Muscle of back (tissue), 11 donors: Measurements from ENCODE around the gene EML4. TPM values are rescaled to one million over a fixed set of nuclear protein-coding genes. Genes with fewer than 3 reads are reported as not detected.
A peak's percentile ranks its signal among the peaks of the same experiment; 100 is the strongest.
"Not testable (repeated sequence)": the region's sequence is repeated elsewhere in the genome, so short reads cannot be mapped to it uniquely, and the experiment has no call there.

Experiments
- DNase-seq, 3 donors: peaks; one replicate each; pipeline versions ENCODE4 v3.0.0 to v3.0.0-alpha.2; 2013
- polyA plus RNA-seq, 10 donors: library from polyadenylated mRNA; unstranded; fragments of 120-200 nt; gene quantifications; one replicate each; pipeline ENCODE4 v1.2.1, GENCODE V29; 2013; ENCODE audit not compliant: insufficient read length in 10 of 10

The EML4 gene
- polyA plus RNA-seq, 10 donors, result 25.6 to 47.6 (median 37.2) TPM

DNA sequence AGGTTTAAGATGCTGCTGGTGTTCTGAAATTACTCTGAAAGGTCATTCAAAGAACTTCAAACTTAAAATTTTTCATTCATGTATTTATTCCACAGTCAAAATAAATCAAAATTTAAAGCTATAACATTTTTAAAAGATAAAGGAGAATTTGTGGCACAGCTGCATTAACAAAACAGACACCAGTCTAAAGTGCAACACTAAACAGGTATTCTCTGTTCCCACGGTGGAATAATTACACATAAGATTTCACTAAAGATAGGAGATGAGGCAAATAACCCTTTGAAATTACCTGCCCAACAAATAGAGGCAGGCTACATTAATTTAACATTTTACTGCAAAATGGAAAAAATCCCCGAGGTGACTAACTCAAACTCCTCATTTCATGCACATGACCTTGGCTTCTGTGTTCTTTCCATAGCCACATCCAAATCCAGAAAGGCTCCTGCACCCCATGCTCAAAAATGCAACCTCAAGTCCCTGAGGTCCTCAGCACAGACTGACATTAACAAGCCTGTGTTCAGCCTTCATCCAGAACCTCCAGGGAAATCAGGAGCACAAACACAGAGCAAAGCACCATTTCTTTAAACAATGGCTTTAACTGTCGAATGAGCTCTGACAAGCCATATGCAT lies 181.4 kb downstream of the EML4 start:
- DNase-seq, result no peak

- DNase-seq, result no peak
Measured at GRCh38 chr2:42351864-42352263, 182.7 kb downstream of the EML4 start.

- no peak for DNase-seq
Measured at GRCh38 chr2:42353792-42354429, 184.8 kb downstream of the EML4 start.

DNA sequence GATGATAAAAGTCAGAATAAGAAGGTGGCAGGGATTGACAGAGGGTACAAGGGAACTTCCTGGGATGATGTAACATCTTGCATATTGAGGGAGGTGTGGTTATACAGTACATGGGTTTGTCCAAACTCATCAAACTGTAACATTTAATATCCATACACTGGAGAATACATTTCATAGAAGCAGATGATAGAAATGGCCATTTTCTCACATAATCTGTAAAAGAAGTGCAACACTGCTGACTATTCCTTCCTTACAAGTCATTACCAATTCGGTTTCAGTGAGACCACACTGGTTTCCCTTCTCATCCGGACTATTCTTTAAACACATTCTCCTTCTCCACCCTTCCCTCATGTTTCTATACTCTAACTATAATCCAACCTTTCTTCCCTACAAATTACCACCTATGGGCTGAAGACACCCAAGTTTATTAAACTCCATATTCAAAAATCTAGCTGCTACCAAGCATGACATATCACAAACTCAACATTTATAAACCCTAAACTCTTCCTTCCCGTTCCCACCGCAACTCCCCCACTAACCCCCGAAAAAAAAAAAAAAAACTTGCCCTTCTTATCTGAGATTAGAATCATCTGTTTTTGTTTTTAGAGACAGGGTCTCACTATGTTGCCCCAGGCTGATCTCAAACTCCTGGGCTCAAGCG lies 190.3 kb downstream of the EML4 start:
- no peak for DNase-seq

DNA sequence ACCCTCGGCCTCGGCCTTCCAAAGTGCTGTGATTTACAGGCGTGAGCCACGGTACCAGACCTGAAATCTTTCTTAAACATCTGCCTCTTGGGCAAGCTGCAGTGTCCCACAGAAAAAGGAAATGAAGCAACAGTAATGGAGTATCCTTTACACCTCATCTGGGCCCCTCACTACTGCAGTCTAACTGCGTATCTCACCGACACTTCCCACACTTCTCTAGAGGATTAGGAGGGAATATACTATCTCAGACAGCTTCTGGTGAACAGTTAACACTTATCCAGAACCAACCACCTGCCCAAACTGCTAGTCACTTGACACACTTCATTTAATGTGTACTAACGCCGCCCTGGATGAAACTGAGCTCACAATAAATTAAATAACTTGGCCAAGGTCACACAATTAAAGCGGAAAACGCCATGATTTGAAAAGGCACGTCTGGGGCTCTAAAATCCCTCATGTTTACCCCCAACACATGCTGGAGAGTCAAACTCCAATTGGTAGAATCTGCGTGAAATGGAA lies 190.9 kb downstream of the EML4 start:
- DNase-seq, result peak in 2 of 3 donors; percentile 8 to 58

DNA sequence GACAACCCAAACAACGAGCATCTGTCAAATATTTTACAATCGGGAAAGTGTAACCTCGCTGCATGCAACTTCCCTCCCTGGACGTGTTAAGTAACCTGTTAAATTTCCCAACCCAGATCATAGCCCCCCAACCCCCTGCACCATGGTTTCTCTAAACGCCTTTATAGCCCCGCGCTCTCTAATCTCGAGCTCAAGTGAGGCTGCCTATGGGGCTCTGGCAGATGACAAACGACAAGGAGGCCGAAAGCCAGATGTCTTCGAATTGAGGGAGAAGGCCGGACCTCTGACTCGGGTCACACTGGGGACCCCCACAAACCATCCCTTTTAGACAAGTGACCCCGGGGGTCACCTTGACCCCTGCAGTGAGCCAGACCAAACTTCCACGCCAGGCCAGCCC lies 191.3 kb downstream of the EML4 start:
- DNase-seq, result no peak

GRCh38 chr2:42360890-42361727 lies 192.0 kb downstream of the EML4 start, which contains the start of gene COX7A2L:
Gene COX7A2L (minus strand): TSS chr2:42361217. CDS start chr2:42361161, 56 bp downstream.
- peak; percentile 97 to 99 (median 97) for DNase-seq

DNA sequence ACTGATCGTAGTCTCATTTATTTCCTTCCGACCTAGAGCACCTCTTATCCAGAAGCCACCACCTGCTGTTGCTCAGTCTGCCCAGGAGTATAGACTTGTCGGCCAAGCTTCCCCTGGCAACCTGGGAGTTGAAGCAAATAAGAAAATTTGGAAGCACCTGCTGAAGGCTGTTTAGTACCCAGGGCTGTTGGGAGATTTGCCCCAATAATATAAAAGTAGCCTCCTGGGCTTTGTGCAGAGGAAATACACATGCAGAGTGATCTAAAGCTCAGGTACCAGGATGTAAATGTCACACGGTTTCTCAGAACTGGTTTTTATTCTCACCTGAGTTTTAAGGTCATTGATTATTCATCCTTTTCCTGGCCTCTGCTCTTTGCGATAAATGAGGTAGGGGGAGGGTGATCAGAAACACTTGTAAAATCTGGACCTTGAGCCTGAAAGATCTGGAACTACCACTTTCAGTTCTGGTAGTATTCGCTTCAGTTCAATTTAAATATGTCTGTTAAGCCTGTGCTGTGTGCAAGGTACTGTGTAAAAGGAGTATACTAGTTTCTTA lies 192.7 kb downstream of the EML4 start:
- no peak for DNase-seq

- DNase-seq, result no peak
Measured at GRCh38 chr2:42363413-42363812, 194.3 kb downstream of the EML4 start.

- DNase-seq, result no peak
Measured at GRCh38 chr2:42364658-42365057, 195.5 kb downstream of the EML4 start.

DNA sequence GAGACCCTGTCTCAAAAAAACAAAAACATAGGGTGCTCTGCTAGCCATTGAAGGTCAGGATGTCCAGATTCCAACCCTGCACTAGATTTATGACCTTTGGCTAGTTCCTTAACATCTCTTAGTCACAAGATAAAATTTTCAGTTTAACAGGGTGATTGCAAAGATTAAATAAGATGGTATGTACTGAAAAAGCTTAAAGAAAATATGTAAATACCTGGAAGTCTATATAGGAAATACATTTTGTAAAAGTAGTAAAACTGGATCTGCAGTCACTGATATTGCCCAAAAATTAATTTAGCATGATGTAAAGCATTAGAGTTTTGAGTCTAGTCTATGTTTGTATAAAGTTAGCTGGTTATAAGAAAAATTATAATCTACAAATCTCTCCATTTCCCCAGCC lies 197.3 kb downstream of the EML4 start:
- no peak for DNase-seq

GRCh38 chr2:42367835-42368234 lies 198.7 kb downstream of the EML4 start:
- DNase-seq, result no peak

DNA sequence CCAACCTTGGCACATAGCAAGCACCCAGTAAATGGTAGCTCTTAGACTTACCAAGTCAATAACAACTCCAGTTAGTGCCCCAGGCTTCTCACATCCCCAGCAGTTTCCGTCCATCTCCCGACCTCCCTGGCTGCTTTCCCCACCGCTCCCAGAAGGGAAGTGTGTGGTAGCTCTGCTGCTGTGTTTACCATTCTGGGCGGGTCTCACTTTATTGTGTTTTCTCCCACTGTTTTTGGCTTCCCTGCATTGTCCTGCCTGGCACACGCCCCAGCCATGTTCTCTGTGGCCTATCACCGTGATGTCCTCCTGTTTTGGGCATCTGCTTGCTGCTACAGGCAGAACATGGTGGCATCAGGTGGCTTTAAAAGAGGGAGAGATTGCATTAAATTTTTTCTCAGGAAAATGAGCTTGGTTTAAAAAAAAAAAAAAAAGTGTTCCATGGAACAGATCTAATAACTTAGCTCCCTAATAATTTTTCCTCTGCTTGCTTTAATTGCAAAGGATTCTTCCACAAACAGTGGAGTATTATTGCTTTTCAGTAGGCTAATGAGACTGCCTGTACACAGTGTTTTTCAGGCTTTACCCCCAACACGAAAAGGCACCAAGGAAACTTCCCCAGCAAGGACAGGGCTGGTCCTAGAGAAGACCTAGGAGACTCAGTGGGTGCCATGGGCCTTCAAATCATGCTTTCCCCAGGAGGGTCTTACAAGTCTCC lies 199.8 kb downstream of the EML4 start:
- no peak for DNase-seq

DNA sequence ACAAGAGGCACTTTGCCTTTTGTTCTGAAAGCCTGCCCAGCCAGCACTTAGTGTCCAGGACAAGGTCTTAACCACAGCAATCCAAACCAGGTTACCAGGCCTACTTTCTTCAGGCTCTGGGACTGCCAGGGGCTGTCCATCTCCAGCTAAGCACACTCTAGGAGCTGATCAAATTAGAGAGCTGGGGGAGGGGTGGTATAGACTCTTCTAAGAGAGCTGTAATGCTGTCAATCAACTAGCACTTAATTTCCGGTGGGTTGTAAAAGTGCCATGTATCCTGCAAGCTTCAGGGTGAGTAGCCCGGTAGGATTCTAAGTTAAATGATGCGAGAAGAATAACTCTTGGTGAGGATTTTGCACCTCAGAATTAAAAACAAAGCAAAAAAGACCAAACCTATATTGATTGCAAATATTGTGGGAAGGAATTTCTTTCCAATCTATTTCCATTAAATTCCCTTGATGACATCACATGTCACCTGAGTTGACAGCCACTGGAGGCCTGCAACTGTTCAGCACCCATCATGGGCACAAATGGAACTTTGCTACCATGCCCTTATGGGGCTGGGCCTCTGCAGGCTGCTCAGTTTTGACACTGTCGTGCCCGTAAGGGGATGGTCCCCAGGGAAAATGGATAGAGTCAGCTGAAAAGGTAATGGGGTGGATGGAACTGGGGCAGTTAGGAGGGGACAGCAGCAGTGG lies 200.5 kb downstream of the EML4 start:
- no peak for DNase-seq

DNA sequence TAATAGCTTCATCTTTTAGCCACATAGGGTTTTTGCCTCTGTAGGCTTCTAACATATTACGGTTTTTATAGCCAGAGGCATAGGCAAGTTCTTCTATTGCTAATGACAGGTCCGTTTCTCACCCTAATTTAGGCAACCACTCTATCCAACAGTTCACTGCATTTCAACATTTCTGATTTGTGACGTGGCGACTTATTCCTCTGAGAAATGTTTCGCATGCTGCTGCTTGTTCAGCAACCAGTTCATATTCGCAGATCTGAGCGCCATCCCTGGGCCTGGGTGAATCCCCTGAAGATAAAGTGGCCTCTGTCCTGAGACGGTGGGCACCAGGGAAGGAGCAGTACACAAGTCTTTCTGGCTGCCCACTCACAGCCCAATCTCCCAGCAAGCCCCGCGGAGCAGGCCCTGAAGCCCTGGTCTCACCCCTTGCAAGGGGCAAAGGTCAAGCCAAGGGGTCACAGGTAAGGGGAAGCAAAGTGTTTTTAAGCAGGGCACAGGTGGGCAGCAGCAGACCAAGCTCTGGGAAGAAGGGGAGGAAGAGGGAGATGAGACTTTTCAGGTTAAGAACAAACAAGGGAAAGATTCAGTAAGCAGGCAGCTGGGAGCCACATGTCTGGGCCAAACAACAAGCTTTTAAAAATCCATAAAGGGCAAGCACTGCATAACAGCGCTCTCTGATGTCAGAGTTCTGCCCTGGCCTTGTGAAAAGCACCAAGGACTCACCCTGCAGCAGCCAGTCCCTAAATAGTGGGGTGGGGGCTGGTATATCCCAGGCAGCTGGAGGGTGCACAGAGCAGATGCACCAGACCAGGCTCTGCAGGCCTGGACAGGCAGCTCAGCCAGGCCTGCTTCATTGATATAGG lies 202.7 kb downstream of the EML4 start:
- no peak for DNase-seq

DNA sequence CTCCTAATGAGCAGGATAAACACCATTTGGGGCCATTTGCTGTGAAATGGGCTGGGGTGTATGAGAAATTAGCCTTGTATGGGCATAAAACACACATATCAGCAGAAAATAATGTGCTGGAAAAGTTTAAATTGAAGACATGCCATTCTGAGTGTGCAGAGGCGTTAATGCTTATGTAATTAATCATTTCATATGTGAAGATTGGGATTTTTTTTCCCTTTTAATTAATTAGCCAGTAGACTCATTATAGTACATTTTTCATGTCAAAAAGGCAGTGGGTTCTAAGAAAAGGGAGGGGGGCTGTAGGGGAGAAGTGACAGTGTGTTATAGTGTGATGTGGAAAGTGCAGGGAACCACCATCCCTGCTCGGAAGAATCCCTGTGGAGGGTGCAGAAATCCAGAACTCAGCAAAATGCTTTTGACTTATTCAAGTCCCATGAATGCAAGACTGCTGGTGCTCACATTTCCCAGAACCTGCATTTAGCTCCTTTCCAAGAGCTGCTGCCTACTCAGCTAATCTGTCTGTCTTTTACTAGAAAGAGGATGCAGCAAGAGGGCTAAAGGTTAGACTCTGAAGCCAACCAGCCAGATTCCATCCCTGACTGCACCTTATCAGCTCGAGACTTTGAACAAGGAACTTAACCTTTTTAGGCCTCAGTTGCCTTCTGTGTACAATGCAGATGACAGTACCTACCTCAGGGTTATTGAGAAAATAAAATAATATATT lies 203.5 kb downstream of the EML4 start:
- no peak for DNase-seq

- DNase-seq, result no peak
Measured at GRCh38 chr2:42376758-42377157, 207.6 kb downstream of the EML4 start.

- no peak for DNase-seq
Measured at GRCh38 chr2:42378415-42378814, 209.3 kb downstream of the EML4 start.

DNA sequence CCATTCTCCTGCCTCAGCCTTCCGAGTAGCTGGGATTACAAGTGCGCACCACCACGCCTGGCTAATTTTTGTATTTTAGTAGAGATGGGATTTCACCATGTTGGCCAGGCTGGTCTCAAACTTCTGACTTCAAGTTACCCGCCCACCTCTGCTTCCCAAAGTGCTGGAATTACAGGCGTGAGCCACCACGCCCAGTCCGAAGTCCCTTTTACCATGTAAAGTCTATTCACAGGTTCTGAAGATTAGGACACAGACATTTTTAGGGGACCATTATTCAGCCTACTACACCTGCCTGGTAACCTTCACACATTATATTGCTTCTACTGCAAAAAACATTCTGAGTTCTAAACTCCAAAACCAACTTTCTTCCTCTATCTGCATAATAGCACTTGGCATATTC lies 210.9 kb downstream of the EML4 start:
- not testable (repeated sequence) for DNase-seq
